ENCODE data around the gene NELFB. TPM values are rescaled to one million over a fixed set of nuclear protein-coding genes. Genes with fewer than 3 reads are reported as not detected.

NELFB gene
- total RNA-seq, 2 donors from 2014 or later = 37.2 to 40.6 TPM

GRCh38 chr9:137214620-137215019 lies 40.5 kb upstream of the NELFB start:
- no peak overlapping the region for H3K4me3 ChIP-seq
- no peaks in the 10 kb centered on the region for H3K36me3 ChIP-seq
- H3K27me3 ChIP-seq (replicated peaks; ENCODE audit: insufficient read depth) = no peaks in the 10 kb centered on the region
- TF ChIP-seq CTCF (IDR thresholded peaks at IDR 0.05) = no peak
- H3K27ac ChIP-seq = no peak overlapping the region
- no peak for DNase-seq (ENCODE audit: low spot score)
- H3K4me1 ChIP-seq (ENCODE audit: control insufficient read depth in 1 of 2, low read depth in 2 of 2) = no peaks in the 10 kb centered on the region
- ATAC-seq (ENCODE audit: insufficient number of reproducible peaks, low FRiP score, low read depth) = no peak
- no peaks in the 10 kb centered on the region for H3K9me3 ChIP-seq

GRCh38 chr9:137215196-137215986 lies 39.7 kb upstream of the NELFB start:
- no peak overlapping the region for H3K4me3 ChIP-seq
- no peak overlapping the region for H3K27ac ChIP-seq
- no peaks in the 10 kb centered on the region for H3K4me1 ChIP-seq (ENCODE audit: control insufficient read depth in 1 of 2, low read depth in 2 of 2)
- no peaks in the 10 kb centered on the region for H3K36me3 ChIP-seq
- TF ChIP-seq CTCF (IDR thresholded peaks at IDR 0.05) = no peak
- DNase-seq (ENCODE audit: low spot score) (no peak), ATAC-seq (ENCODE audit: insufficient number of reproducible peaks, low FRiP score, low read depth) (no peak)
- no peaks in the 10 kb centered on the region for H3K27me3 ChIP-seq (replicated peaks; ENCODE audit: insufficient read depth)
- H3K9me3 ChIP-seq = no peaks in the 10 kb centered on the region

DNA sequence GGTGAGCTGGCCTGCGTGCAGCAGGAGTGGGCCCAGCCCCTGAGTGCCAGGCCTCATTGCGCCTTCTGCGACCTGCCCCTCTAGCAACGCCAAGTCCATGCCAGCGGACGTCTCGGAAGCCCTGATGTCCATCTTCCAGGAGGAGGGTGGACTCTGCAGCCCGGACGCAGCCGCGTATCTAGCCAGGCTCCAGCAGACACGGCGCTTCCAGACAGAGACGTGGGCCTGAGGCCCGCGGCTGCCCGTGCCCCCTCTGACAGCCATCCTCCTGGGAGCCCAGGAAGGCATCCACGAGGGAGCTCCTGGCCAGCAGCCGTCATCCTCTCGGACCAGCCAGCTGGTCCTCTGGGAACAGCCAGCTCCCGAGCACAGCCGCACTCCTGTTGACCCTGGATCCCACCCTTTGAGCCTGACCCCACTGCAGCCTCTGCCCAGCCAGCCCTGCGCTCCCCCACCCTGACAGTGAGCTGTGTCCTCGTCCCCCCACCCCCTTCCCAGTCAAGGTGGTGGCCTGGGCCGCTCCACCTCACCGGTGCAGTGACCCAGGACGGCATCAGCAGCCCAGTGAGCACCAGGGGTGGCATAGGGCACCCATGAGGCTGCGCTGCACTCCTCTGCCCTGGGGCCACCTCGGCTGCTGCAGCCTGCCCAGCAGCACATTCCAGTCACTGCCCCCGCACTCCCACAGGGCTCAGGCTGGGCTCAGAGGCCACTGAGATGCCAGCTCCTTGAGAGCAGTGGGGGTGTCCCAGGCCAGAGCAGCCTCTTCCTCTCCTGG lies 38.8 kb upstream of the NELFB start:
- no peaks in the 10 kb centered on the region for H3K27me3 ChIP-seq (replicated peaks; ENCODE audit: insufficient read depth)
- TF ChIP-seq CTCF (IDR thresholded peaks at IDR 0.05) = no peak
- no peak overlapping the region for H3K4me3 ChIP-seq
- H3K27ac ChIP-seq = no peak overlapping the region
- H3K36me3 ChIP-seq = no peaks in the 10 kb centered on the region
- H3K9me3 ChIP-seq = no peaks in the 10 kb centered on the region
- H3K4me1 ChIP-seq (ENCODE audit: control insufficient read depth in 1 of 2, low read depth in 2 of 2) = no peaks in the 10 kb centered on the region
- ATAC-seq (ENCODE audit: insufficient number of reproducible peaks, low FRiP score, low read depth) = no peak
- no peak for DNase-seq (ENCODE audit: low spot score)

- no peak for DNase-seq (ENCODE audit: low spot score)
- H3K36me3 ChIP-seq = no peaks in the 10 kb centered on the region
- H3K27me3 ChIP-seq (replicated peaks; ENCODE audit: insufficient read depth) = no peaks in the 10 kb centered on the region
- no peak overlapping the region for H3K27ac ChIP-seq
- no peak for TF ChIP-seq CTCF (IDR thresholded peaks at IDR 0.05)
- no peak overlapping the region for H3K4me3 ChIP-seq
- H3K9me3 ChIP-seq = no peaks in the 10 kb centered on the region
- peaks cover 3 to 7% of the 10 kb centered on the region in 2 donors for H3K4me1 ChIP-seq (ENCODE audit: control insufficient read depth in 1 of 2, low read depth in 2 of 2)
- ATAC-seq (ENCODE audit: insufficient number of reproducible peaks, low FRiP score, low read depth) = no peak
Measured at GRCh38 chr9:137217276-137218211, 37.6 kb upstream of the NELFB start.
